AG04450 (cell line): ENCODE results near the gene BAIAP2L2. TPM values are rescaled to one million over a fixed set of nuclear protein-coding genes. Genes with fewer than 3 reads are reported as not detected.

Experiments
- CTCF ChIA-PET: fragments of 300-600, 350-600 bp; formaldehyde crosslinking; extraction: SDS; loops from one replicate; lab custom pipeline; 2022; ENCODE audit warnings: antibody characterized with exemption, inconsistent platforms; lab: Charles Lee
- POLR2A ChIA-PET: fragments of 350-600 bp; formaldehyde crosslinking; extraction: SDS; loops from one replicate; lab custom pipeline; 2021; ENCODE audit warnings: antibody characterized with exemption, inconsistent platforms; lab: Yijun Ruan, JAX
- DNase-seq: peaks from one replicate; pipeline ENCODE4 v3.0.0-alpha.2; 2011; ENCODE audit warnings: low read depth, low spot score
- H3K27ac ChIP-seq: one replicate; pipeline ENCODE4 v1.5.1; 2012; ENCODE audit warnings: low read depth, low read length, control low read depth
- H3K27me3 ChIP-seq: one replicate; pipeline ENCODE4 v1.6.0; 2012; ENCODE audit warnings: low read length; ENCODE audit not compliant: control insufficient read depth, insufficient read depth
- H3K4me3 ChIP-seq: 2 replicates; pipeline ENCODE4 v1.5.1; 2011; ENCODE audit warnings: mild to moderate bottlenecking, low read depth, low read length, control low read depth
- H3K9me3 ChIP-seq: 2 replicates; pipeline ENCODE4 v1.5.1; 2012; ENCODE audit warnings: low read length; ENCODE audit not compliant: control insufficient read depth, insufficient read depth
- CTCF ChIP-seq: IDR thresholded peaks from 2 replicates; pipeline ENCODE4 v1.5.1; 2011; ENCODE audit warnings: low read depth, low read length, control low read depth, inconsistent platforms
- polyA plus RNA-seq: library from polyadenylated mRNA; depleted of rRNA; stranded (reverse); fragments of >200 nt; gene quantifications from 2 replicates; pipeline ENCODE4 v1.2.3, GENCODE V29; 2011

The BAIAP2L2 gene
- polyA plus RNA-seq, 1 experiment = 0.04 TPM

- CTCF ChIA-PET = interaction anchor here (0.5 to 3.0 kb wide), 44 partner anchors 9 to 458 kb away, joined by 3 to 27 read pairs (median 4); partner anchors contain the start of gene MAFF
- TF ChIP-seq CTCF = peak; percentile 96
- Histone ChIP-seq H3K9me3 (no peaks in the 10 kb centered on the region; the same call in 1 of the 2 replicates), H3K4me3 (no peak overlapping the region), H3K27ac (no peak overlapping the region), H3K27me3 (peaks cover 2% of the 10 kb centered on the region)
- peak; percentile 66 for DNase-seq
- POLR2A ChIA-PET = interaction anchor here (0.6 to 1.5 kb wide), 3 partner anchors 12 to 88 kb away, joined by 3 to 6 read pairs (median 3); partner anchors contain the start of gene MAFF
Observed at GRCh38 chr22:38114484-38115398, 4.3 kb upstream of the BAIAP2L2 start.

- Histone ChIP-seq H3K4me3 (no peak overlapping the region), H3K27me3 (peaks cover 2% of the 10 kb centered on the region), H3K9me3 (no peaks in the 10 kb centered on the region; the same call in 1 of the 2 replicates), H3K27ac (no peak overlapping the region)
- ChIA-PET POLR2A (no interaction called here), CTCF (interaction anchor here (1.0 to 1.3 kb wide), 2 partner anchors 13 to 15 kb away, joined by 3 read pairs; no protein-coding TSS in a partner anchor)
- no peak for DNase-seq
- no peak for TF ChIP-seq CTCF
Observed at GRCh38 chr22:38112381-38112780, 1.9 kb upstream of the BAIAP2L2 start.

- DNase-seq = no peak
- POLR2A ChIA-PET = no interaction called here
- Histone ChIP-seq H3K4me3 (no peak overlapping the region), H3K9me3 (no peaks in the 10 kb centered on the region; the same call in 1 of the 2 replicates), H3K27ac (no peak overlapping the region), H3K27me3 (peaks cover 2% of the 10 kb centered on the region)
- TF ChIP-seq CTCF = no peak
- CTCF ChIA-PET = no interaction called here
Observed at GRCh38 chr22:38111925-38112355, 1.5 kb upstream of the BAIAP2L2 start.

GRCh38 chr22:38110863-38111852 lies 674 bp upstream of the BAIAP2L2 start:
- no peak for DNase-seq
- CTCF ChIA-PET = interaction anchor here (1.2 kb wide), 1 partner anchor 11 kb away, joined by 5 read pairs; no protein-coding TSS in a partner anchor
- POLR2A ChIA-PET = no interaction called here

More at GRCh38 chr22:38110863-38111852, 674 bp upstream of the BAIAP2L2 start:
- Histone ChIP-seq H3K4me3 (no peak overlapping the region), H3K9me3 (no peaks in the 10 kb centered on the region; the same call in 1 of the 2 replicates), H3K27me3 (peaks cover 2% of the 10 kb centered on the region), H3K27ac (no peak overlapping the region)
- no peak for TF ChIP-seq CTCF
